GM23338 (cell line): ENCODE data around the gene OR52A1.

Experiments used
- CREB1 ChIP-seq: fragments of 250-450 bp; sonication (Bioruptor Pico); IDR thresholded peaks from 2 replicates; pipeline ENCODE4 v1.5.0; 2020; ENCODE audit warnings: low read depth, mild to moderate bottlenecking, moderate library complexity
- CTCF ChIP-seq, 2 experiments: fragments of 200-600 bp in 1 of 2; sonication (generic) in 1 of 2; conservative IDR thresholded peaks; 2 replicates each; pipeline versions ENCODE4 v1.5.1 to v1.6.1; 2016 to 2017; ENCODE audit warnings: antibody characterized with exemption in 2 of 2, low read depth in 2 of 2, mild to moderate bottlenecking in 2 of 2, moderate library complexity in 1 of 2
- EZH2 ChIP-seq: fragments of 200-600 bp; sonication (generic); IDR thresholded peaks from one replicate; pipeline ENCODE4 v1.8.0; 2017; ENCODE audit warnings: antibody characterized with exemption, mild to moderate bottlenecking, low read depth; ENCODE audit not compliant: unreplicated experiment
- EZH2phosphoT487 ChIP-seq: fragments of 200-600 bp; sonication (generic); IDR thresholded peaks from one replicate; pipeline ENCODE4 v1.8.1; 2018; ENCODE audit warnings: antibody characterized with exemption; ENCODE audit not compliant: unreplicated experiment
- JUNB ChIP-seq: IDR thresholded peaks from one replicate; pipeline ENCODE4 v1.6.1; 2016; ENCODE audit warnings: antibody characterized with exemption; ENCODE audit not compliant: unreplicated experiment
- POLR2AphosphoS5 ChIP-seq: IDR thresholded peaks from 2 replicates; pipeline ENCODE4 v1.6.1; 2016; ENCODE audit warnings: antibody characterized with exemption, low read depth
- REST ChIP-seq: IDR thresholded peaks from one replicate; pipeline ENCODE4 v1.6.1; 2018; ENCODE audit warnings: antibody characterized with exemption; ENCODE audit not compliant: unreplicated experiment

- no peak for TF ChIP-seq CTCF (conservative IDR thresholded peaks at IDR 0.05; ENCODE audit: low read depth in 2 of 2)
- no peak for TF ChIP-seq EZH2
- no peak for TF ChIP-seq POLR2AphosphoS5
- no peak for TF ChIP-seq REST
- no peak for TF ChIP-seq JUNB
- TF ChIP-seq EZH2phosphoT487: no peak
- no peak for TF ChIP-seq CREB1 (CRISPR knock-in tag)
Measured at GRCh38 chr11:5131584-5132335, 22.8 kb downstream of the OR52A1 start.
